GM21576 (cell line): ENCODE data around the gene KIAA2012.
"Not testable (repeated sequence)": the region's sequence is repeated elsewhere in the genome, so short reads cannot be mapped to it uniquely, and the experiment has no call there.

ENCODE experiments used
- ATAC-seq: cut with Tn5 transposase; IDR thresholded peaks from one replicate; pipeline ENCODE4 v1.9.1; 2021; ENCODE audit warnings: mild to moderate bottlenecking, moderate library complexity; ENCODE audit not compliant: unreplicated experiment

The KIAA2012 gene

DNA sequence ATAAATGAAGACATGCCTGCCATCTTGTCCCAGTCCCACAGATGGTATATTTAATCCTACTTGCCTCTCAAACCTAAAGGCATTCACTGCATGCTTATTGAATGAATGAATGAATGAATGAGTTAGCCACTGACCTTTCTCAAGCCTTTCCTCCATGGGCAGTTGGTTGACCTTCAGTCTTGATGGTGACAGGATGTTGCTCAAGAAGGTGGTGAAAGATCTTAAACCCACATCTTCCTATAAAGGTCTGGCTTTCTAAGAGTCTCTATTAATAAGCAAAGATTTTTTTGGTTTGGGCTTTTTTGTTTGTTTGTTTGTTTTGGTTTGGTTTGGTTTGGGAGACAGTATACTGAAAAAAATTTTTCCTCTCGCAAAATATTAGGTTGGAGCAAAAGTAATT lies 41.7 kb downstream of the KIAA2012 start:
- no peak for ATAC-seq

DNA sequence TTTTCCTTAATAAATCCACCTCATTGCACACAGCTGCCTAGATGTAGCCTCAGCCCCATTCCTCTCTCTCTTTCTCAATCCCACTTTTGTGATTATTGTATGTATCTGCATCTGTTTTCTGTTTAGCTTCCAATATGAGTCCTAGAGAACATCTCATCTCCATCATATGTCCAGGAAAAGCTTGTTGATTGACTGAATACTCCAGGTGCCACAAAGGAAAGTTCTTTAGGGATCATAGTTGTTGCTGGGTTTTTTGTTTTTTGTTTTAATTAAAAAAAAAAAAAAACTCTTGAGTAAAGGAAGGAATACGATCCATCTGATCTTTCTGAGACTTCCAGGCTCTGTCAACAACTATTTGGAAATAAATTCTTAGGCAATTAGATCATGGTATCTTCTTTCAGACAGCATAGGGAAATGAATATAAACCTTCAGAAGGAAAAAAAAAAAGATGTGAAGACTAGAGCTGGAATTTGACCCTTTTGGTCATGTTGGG lies 42.5 kb downstream of the KIAA2012 start:
- ATAC-seq = no peak

DNA sequence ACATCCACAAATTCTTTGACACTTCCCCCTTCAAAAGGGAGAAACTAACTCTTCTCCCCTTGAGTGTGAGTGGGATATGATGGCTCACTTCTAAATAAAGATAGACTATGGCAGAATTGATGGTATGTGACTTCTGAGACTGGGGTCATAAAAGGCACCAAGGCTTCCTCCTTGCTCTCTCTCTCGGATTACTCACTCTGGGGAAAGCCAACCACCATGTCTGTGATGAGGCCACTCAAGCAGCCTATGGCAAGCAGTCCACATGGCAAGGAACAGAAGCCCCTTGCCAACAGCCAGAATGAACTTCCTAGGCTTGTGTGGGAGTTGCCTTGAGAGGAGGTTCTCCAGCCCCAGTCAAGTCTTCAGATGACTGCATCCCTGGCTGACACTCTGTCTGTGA lies 43.6 kb downstream of the KIAA2012 start:
- no peak for ATAC-seq

DNA sequence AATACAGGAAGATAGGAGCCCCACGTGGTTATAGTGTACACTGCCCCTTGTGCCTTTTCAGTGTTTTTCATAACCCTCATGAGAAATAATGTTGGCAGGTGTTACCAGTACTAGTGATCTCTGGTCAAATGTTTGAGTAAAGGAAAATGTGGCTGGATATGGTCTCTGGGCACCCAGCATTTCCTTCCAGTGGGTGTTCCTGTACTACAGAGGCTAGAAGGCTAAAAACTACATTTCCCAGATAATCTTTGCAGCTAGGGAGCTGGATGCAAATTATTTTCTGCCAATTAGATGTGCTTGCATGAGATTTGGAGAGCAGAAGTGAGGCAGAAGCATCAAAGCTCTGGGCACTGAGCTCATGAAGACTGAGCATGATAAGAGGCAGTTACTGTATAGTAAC lies 45.1 kb downstream of the KIAA2012 start:
- no peak for ATAC-seq

DNA sequence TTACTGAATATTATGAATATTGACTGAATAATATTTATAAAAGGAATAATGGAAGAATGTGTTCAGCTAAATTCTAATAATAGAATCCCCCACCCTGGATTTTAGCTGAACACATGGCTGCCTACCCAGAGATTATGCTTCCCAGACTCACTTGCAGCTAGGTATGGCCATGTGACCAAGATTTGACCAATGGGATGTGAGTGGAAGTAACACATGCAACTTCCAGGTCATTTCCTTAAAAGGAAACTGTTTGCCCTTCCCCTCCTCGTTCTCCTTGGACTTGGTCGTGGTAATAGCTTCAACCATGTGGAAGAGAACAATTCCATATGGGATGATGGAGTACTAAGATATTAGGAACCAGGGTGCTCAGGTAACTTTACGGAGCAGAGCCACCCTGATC lies 47.8 kb downstream of the KIAA2012 start:
- no peak for ATAC-seq

DNA sequence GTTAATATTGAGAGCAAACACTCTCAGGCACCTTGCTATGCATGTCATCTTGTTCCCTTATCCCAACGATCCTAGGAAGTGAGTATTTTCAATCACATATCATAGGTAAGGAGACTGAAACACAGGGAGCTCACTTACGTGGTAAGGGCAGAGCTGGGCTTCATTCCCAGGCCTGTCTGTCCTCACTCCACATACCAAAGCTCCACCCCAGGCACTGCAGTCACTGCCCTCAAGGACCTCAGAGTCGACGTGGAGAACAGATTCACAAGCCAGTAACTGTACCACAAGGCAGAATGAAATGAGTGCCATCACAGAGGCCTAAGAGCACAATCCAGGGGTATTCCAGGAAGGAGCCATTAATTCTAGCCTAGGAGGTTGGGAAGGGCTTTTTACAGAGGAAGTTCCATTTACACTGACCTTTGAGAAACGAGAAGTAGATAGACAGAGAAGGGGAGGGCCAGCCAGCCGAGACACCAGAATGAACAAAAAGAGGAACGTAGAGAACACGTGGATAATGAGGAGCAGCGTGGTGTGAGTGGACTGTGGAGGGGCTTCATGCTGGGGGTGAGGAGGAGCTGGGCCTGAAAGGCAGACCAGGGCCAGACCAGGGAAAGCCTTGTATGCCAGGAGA lies 48.6 kb downstream of the KIAA2012 start:
- no peak for ATAC-seq

DNA sequence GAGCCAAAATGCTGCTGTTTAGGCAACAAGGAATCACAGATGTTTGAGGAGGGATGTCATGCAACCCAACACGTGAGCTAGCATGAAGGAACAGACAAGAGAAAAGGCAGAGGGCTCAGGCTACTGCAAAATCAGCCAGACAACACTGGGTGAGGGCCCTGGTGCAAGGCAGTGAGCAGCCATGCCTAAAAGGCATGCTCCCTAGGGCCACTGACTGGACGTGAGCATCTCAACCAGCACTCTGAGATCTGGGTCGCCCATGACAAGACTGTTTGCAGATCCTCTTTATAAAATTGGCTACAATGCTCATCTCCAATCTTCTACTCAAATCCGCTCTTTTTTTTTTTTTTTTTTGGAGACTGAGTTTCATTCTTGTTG lies 49.1 kb downstream of the KIAA2012 start:
- ATAC-seq = no peak

DNA sequence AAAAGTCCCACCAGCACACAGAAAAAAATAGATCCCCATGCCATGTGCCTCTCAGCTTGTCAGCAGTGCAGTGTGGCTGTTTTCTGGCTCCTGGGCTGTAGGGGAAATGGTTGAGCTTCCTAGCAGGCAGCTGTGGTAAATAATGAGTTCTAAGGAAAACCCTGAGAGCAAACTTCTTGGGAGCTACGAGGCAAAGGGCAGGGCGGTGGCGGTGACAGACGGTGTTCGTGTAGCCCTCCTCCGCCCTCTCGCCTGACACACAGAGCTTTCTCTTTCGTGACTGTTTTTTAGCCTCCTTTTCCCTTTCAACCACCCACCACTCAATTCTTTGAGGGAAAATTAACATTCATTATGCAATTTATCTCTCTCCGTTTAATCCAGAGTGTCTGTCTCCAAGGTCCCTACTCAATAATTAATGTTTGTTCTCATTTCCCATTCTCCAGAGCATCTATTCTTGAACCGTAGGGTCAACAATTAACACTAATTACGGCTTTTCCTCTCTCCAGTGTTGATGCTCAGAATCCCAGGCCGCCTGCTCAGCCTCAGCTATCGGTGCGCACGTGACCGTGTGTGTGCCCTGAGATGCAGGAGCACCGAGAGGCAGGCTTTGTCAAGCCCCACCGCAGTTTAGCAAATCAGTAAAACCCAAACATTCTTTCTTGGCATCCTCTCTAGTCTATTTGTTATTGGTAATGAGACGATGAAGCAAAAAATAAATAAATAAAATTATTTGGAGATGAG lies 50.1 kb downstream of the KIAA2012 start:
- ATAC-seq = no peak

DNA sequence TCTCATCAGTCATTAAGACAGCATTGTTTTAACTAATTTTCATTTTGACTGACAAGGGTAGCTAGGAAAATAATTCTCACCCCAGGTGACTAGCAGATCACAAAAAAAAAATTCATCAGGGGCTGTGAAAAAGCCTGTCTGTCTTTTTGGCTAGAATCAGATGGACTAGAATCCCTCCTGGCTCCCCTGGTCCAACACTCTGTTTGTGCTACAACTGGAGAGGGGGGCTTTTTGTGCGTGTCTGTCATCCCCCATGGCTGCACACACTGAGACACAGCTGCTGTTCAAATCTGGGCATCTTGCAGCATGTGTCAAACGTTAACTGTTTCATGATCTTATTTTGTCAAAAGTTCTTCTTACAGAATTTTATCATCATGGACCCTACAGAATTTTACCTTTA lies 51.2 kb downstream of the KIAA2012 start:
- no peak for ATAC-seq

DNA sequence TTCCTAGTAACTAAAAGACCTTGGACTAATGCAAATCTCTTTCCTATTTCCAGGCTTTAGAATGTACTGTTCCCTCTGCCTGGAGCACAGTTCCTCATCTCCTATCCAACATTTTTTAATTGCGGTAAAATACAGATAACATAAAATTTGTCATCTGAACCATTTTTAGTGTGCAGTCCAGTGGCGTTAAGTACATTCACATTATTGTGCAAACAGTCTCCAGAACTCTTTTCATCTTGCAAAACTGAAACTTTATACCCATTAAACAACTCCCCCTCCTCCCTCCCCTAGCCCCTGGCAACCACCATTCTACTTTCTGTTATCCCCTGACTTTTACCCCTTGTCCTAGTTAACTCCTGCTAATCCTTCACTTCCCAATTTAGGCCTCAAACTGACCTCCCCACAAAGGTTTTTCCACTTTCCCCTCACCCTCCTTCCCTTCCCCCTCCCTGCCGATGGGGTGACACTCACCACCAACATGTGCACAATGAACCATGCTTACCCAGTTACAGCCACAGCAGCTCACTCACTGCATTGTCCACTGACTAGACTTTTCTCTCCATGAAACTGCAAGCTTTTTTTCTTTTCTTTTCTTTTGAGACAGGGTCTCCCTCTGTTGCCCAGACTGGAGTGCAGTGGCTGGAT lies 54.8 kb downstream of the KIAA2012 start:
- no peak for ATAC-seq

DNA sequence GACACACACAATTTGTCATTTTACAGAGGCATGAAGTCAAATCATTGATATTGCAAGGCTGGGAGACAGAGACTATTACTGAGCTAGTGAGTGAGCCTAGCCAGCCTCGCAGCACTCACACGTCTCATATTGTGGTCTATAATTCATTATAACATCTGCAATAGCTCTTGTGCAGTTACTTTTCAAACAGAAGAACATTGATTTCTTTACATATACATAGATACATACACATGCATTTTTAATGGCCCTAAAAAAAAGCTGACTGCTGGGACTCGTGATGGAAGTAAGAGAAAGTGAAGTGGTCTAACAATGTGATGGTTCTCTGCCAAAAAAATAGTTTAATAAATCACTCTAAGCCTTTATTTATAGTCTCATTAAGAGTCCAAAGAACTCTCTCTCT lies 56.8 kb downstream of the KIAA2012 start:
- no peak for ATAC-seq

DNA sequence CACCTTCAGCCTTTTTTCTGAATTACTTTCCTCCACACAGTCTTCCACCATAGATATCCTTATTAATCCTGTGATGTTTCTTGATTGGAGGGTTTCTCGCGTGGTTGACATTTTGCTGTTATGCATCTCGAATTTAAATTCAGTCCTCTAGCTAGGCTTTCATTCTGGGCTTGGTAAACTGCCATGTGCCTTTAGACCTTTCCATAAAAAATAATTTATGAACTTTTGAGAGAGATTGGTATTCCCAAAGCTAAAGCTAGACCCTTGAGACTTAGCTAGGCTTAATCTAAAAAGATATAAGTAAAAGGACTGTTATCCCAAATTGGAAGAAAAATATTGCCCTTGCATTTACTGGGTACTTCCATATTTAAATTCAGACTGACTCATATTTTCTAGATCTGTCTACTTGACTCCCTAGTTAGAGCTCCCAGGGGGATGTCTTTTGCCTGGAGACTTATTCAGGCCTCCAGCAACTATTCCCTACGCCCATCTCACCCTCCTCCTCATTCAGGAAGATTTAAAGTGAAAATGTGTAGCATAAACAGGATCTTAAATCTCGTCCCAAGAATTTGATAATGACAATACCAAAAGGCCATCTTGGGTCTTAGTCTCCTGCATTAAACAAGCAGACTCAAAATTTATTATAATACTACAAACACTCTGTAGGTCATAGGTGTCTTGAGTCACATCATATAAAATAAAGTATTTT lies 60.3 kb downstream of the KIAA2012 start:
- no peak for ATAC-seq

DNA sequence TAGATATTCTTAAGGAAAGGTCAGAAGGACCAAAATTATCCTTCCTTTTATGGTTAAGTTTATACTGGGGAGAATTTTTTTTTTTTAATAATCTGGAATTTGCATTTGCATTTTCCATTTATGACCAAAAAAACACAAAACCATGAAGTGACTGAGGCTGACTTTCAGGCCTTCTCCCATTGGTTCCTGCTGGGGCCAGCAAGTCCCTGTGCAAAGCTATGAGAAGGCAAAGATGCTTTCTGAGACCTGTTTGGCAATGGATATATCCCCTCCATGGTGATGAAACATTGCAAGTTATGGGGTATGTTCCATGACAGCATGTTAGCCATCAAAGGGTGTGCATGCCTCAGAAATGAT lies 60.8 kb downstream of the KIAA2012 start:
- no peak for ATAC-seq

DNA sequence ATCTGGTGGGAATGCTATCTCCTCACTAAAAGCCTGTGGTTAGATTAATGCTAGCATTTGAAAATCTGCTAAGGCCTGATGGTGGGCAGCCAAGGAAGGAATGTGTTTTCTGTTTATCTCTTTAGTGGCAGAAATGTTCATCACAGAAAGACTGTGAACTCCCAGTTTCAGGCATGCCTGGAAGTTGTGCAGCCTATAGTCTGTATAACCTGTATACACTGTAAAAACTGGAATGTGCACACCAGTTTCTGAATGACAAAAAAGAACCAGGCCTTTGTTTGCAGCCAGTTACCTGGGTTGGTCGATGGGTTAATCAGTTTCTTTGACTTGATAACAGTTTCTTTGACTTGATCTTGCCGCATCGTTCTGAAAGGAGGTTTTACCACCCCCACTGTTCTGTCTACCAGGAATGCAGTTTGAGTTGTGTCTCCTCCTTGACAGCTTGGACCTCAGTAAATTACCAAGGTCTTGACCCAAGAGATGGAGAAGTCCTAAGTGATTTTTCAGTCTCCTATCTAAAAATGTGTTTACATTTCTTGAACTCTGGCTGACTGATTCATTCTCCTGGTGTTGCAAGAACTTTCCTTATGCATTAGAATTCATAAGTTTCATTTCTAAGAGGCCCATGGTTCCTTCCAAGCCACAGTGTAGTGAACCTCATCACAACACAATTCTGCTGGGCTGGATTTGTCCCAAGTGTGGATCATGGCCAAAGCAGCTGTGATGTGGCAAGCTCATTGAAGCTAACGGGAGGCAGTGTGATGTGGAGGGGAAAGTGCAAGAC lies 62.2 kb downstream of the KIAA2012 start:
- ATAC-seq = no peak

DNA sequence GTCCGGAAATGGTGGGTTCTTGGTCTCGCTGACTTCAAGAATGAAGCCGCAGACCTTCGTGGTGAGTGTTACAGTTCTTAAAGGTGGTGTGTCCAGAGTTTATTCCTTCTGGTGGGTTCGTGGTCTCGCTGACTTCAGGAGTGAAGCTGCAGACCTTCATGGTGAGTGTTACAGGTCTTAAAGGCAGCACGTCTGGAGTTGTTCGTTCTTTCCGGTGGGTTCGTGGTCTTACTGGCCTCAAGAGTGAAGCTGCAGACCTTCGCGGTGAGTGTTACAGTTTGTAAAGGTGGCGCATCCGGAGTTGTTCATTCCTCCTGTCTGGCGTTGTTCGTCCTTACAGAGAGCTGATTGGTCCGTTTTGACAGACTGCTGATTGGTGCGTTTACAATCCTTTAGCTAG lies 63.0 kb downstream of the KIAA2012 start:
- not testable (repeated sequence) for ATAC-seq

DNA sequence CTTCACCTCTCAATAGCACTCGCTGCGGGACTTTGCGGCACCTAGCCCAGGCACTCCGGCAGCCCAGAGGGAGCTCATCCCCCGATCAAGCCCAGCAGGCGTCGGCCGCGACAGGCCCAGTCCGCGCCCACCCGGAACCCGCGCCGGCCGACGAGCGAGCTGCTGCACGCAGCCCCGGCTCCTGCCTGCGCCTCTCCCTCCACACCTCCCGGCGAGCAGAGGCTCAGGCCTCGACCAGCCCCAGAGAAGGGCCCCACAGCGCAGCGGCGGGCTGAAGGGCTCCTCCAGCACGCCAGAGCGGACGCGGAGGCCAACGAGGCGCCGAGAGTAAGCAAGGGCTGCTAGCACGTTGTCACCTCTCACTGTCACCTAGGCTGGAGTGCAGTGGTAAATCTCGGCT lies 63.5 kb downstream of the KIAA2012 start:
- no peak for ATAC-seq

DNA sequence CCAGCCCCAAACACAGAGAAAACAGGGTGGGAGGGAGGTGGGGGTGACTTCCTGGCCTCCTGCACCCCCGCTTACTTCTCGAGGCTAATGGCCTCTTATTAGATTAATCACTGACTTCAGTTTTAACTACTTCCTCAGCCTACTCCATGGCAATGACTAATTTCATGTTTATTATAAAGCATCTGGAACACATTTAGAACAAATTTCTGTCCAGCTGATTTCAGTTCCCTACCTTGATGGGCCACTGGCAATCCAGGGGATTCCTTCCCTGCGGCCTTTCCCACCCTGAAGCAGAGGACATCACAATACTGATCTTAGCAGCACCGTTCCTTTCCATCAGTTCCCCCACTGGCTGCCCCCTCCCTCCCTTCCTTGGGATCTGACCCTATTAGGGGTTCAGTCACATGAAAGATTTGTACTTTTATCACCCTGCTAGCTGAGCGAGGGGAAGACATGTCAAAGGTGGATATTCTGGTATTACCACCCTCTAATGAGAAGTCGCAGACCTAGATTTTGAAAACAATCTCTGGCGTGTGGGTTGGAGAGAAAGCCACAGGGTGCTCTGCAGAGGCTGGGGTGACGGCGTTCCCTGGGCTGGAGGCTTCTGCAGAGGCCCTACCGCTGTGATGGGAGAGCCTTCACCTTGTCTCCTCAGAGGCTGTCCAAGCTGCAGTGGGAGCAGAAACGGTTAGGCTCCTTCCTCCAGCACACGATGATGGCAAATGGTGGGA lies 67.6 kb downstream of the KIAA2012 start:
- no peak for ATAC-seq

DNA sequence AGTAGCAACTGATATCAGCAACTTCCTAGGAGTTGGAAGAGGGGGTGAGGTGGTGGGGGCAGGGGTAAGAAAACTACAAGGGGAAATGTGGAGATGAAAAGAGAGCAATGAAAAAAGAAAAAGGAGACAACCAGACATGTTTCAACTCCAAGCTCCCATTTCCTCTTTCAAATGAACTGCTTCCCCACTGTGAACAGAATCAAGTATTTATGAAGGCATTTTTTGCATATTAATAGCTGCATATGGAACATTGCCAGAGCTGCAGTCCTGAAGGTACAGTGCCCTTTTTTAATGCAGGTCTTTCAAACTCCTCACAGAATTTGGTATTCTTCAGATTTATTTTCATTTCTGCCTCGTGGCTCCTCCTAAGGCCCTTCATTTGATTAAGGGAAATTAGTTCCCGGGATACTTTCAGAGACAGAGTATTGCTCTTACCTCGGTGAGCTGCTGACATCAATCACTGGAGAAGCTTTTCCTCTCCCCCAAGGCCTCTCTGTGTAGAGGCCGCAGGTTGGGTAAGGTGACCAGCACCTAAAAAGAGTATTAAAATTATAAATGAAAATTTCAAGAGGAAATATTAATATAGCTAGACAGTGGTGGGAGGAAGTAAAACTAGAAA lies 68.4 kb downstream of the KIAA2012 start:
- no peak for ATAC-seq

DNA sequence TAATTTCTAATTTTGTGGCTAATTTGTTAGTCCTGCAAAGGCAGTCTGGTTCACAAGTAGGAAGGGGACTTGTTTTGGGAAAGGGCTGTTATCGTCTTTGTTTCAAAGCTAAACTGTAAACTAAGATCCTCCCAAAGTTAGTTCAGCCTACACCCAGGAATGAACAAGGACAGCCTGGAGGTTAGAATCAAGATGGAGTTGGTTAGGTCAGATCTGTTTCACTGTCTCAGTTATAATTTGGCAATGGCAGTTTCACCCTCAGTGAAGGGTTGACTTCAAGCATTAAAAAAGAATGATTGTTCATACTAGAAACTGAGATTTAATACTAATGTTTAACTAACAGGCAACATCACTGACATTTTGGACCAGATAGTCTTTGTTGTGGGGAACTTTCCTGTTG lies 69.5 kb downstream of the KIAA2012 start:
- no peak for ATAC-seq

DNA sequence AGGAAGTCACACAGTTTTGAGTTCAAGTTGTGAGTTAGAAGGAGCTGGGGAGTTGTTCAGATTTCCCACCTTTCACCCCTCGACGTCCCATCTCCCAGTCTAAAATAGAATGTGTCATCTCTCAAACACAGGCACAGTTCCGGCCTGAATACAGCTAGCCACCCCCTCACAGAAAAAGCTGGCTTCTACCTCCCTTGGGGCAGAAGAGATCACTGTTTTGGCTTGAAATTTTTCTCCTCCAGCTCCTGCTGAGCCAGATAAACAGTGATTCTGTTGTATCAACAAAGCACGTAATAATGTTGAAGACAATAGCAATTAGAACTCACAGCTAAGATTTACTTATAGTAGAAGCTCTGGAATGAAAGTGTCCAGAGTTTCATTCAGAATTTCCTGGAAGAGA lies 74.7 kb downstream of the KIAA2012 start:
- no peak for ATAC-seq
